Raji (cell line): ENCODE results near the gene TMEM238L.

ENCODE experiments used
- POLR2A ChIP-seq: IDR thresholded peaks from 2 replicates; pipeline ENCODE4 v1.6.1; 2011; ENCODE audit warnings: low read depth, low read length, control low read depth; ENCODE audit not compliant: insufficient read depth

Gene TMEM238L

GRCh38 chr17:10769840-10770239 is 34.1 kb downstream of the TMEM238L start:
- TF ChIP-seq POLR2A = no peak

- no peak for TF ChIP-seq POLR2A
Observed at GRCh38 chr17:10768750-10769251, 35.1 kb downstream of the TMEM238L start.

GRCh38 chr17:10767232-10767631 is 36.7 kb downstream of the TMEM238L start:
- no peak for TF ChIP-seq POLR2A

GRCh38 chr17:10762037-10762436 is 41.9 kb downstream of the TMEM238L start:
- TF ChIP-seq POLR2A = no peak

- TF ChIP-seq POLR2A = no peak
Observed at GRCh38 chr17:10761281-10761680, 42.6 kb downstream of the TMEM238L start.

GRCh38 chr17:10758062-10758461 is 45.8 kb downstream of the TMEM238L start:
- no peak for TF ChIP-seq POLR2A

- TF ChIP-seq POLR2A = no peak
Observed at GRCh38 chr17:10757647-10758046, 46.3 kb downstream of the TMEM238L start.

- TF ChIP-seq POLR2A = no peak
Observed at GRCh38 chr17:10757067-10757466, 46.8 kb downstream of the TMEM238L start.

GRCh38 chr17:10756619-10757018 is 47.3 kb downstream of the TMEM238L start:
- TF ChIP-seq POLR2A = no peak

- no peak for TF ChIP-seq POLR2A
Observed at GRCh38 chr17:10756185-10756584, 47.7 kb downstream of the TMEM238L start.

- no peak for TF ChIP-seq POLR2A
Observed at GRCh38 chr17:10755592-10756127, 48.2 kb downstream of the TMEM238L start.

GRCh38 chr17:10754861-10755591 is 48.9 kb downstream of the TMEM238L start:
- TF ChIP-seq POLR2A = no peak

- no peak for TF ChIP-seq POLR2A
Observed at GRCh38 chr17:10754109-10754508, 49.8 kb downstream of the TMEM238L start.

GRCh38 chr17:10752696-10753095 is 51.2 kb downstream of the TMEM238L start:
- TF ChIP-seq POLR2A = no peak

- TF ChIP-seq POLR2A = no peak
Observed at GRCh38 chr17:10751563-10751962, 52.3 kb downstream of the TMEM238L start.

- TF ChIP-seq POLR2A = no peak
Observed at GRCh38 chr17:10750210-10750609, 53.7 kb downstream of the TMEM238L start.
